ENCODE measurements around the gene PPM1B.

The PPM1B gene

DNA sequence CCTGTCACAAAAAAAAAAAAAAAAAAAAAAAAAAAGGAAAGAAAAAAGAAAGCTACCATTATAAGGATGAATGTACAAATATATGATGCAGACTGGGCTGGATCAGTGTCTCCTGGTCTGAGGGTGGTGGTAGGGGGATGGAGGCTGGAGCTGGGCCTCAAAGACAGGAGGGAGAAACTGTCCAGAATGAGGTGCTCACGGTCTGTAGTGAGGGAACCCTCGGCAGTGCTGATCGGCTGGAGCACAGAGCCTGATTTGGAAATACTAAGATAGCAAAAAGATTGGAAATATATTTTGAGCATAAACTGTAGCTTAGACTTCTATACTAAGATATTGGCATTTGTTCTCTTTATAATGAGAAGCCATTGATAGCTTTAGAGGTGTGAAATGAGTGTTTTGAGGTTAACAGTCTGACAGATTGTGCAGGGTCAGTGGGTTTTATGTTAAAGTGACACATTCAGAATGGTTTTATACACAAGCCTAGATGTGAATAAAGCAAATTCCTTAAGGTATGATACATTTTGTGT lies 98.7 kb downstream of the PPM1B start:
- no peak for FAIRE-seq

DNA sequence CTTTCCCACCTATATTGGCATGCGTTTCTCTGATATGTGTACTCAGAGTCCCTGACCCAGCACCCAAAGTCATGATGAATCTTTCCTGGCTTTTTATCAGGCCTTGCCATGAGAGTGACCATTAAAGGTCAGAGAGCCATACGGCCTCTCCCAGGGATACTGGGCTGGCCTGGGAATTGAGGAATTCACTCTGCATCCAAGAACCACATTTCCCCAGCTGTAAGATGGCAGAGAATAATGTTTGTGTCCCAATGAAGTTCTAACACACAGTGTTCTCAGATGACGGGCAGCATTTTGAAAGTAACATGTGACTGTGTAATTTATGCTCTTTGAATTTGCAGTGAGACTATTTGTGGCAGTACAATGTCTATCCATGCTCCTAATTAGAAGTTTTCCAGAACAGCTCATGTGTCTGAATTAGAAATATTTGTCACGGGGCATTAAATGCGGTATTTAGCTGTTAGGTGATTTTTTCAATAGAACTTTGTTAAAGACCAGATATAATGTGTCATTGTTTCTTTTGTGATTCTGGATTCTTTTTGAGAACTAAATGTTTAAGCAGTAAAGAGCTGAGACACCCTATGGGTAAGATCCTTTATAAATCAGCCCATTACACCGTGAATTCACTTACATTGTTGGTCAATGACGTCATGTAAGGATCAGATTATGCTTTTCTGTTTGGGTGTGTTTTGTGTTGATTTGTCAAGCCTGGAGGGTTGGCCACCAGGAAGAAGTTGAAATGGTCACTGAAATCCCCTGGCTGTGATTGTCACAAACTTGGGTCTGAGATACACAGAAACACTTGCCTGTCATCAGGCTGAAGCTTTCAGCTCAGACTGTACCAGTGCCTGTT lies 99.3 kb downstream of the PPM1B start:
- FAIRE-seq, result no peak

DNA sequence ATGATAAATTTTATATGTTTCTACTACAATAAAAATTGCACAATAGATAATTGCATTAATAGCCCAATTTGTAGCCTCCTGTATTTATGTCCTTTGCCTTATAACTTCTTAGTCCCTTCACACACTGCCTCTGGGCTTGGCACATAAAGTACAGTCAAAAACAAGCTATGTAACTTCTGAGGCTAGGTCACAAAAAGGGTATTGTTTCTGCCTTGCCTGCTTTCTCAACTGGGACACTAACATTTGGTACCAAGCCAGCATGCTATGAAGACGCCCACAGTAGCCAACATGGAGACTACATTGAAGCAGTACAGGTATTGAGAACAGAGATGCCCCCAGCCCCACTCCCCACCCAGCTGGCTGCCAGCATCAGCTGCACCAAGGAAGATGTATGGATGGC lies 101.2 kb downstream of the PPM1B start:
- no peak for FAIRE-seq

DNA sequence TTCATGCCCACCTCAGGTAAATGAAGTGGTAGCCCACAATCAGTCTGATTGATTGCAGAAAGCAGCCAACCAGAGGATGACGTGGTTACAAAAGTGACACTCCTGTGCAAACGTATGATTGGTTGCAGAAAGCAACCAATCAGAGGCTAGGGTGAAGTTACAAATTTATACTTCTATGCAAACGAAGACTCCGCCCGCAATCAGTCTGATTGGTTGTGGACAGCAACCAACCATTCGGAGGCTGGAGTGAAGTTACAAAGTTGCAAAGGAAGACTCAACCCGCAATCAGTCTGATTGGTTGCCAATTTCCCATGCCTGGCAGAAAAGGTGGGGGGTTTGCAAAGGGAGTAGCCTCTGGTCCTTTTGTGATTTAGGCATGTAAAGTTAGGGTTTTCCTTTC lies 102.6 kb downstream of the PPM1B start:
- no peak for FAIRE-seq

DNA sequence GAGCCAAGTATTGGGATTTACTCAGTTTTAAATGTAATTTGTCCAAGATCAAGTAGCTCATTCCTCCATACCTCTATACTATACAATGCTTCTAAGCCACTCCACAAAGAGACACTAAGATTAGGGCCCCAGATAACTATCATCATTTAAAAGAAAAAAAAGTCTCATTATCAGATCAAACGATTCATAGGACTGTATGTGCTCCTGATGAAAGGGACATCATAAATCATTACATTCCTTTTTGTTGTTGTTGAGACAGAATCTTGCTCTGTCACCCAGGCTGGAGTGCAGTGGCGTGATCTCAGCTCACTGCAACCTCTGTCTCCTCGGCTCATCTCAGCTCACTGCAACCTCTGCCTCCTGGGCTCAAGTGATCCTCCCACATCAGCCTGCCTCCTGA lies 104.4 kb downstream of the PPM1B start:
- no peak for FAIRE-seq

GRCh38 chr2:44273596-44273995 lies 104.9 kb downstream of the PPM1B start:
- no peak for FAIRE-seq

DNA sequence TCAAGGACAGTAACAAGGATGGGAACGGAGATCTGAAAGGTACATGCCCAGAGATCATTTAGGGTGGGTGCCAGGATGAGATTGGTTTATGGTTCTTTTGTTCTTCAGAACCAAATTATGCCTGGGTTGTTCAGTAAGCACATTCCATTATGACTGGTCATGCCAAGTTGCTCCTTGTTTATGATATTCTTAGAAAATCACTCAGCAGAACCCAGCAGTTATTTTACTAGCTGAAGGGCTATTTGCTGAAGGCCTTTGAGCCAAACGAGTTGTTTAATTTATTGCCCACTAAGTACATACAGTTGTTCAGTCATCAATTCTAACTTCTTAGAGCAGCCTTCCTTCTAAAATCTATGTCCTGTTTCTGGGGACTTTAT lies 107.2 kb downstream of the PPM1B start:
- FAIRE-seq, result no peak

- FAIRE-seq, result no peak
These were observed 108.9 kb downstream of the PPM1B start for GRCh38 chr2:44277541-44277940.

DNA sequence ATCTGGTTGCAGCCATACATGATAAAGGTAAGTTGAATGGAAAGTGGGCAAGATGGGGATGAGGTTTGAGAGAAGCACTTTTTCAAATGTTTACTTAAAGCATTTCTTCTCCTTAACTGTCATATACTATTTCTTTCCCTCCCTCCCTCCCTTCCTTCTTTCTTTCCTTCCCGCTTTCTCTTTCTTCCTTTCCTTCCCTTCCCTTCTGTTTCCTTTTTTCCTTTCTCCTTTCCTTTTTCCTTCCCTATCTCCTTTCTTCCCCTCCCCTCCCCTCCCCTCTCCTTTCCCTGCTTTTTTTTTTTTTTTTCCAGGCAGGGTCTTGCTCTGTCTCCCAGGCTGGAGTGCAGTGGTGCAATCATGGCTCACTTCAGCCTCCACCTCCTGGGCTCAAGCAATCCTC lies 112.2 kb downstream of the PPM1B start:
- no peak for FAIRE-seq
